Esophagus squamous epithelium (tissue), 4 donors: ENCODE data around the gene EHMT1.

Source experiments
- CTCF ChIP-seq, 6 experiments: fragments of 450-650 bp in 4 of 6; fragments of 200-600 bp in 2 of 6; sonication (generic) in 2 of 6; IDR thresholded peaks; one replicate each; pipeline ENCODE4 v1.5.1; 2016 to 2019; ENCODE audit warnings: antibody characterized with exemption in 6 of 6, mild to moderate bottlenecking in 4 of 6, moderate library complexity in 4 of 6
- POLR2A ChIP-seq, 4 donors: fragments of 450-650 bp; IDR thresholded peaks; one replicate each; pipeline ENCODE4 v1.6.1; 2017; ENCODE audit warnings: antibody characterized with exemption in 4 of 4, mild to moderate bottlenecking in 4 of 4, moderate library complexity in 3 of 4

- TF ChIP-seq POLR2A (IDR thresholded peaks at IDR 0.05), result no peak
- TF ChIP-seq CTCF (IDR thresholded peaks at IDR 0.05), result no peak
Observed at GRCh38 chr9:137646341-137646740, 27.5 kb downstream of the EHMT1 start.
